HEK293T (cell line): Measurements from ENCODE around the gene SEZ6.
A peak's percentile ranks its signal among the peaks of the same experiment; 100 is the strongest.

ENCODE experiments used
- CTCF ChIA-PET: fragments of 350-600 bp; formaldehyde crosslinking; extraction: SDS; loops from one replicate; lab custom pipeline; 2021; ENCODE audit warnings: antibody characterized with exemption, inconsistent platforms; lab: Yijun Ruan, JAX
- POLR2A ChIA-PET: fragments of 350-600 bp; formaldehyde crosslinking; extraction: SDS; loops from one replicate; lab custom pipeline; 2020; ENCODE audit warnings: antibody characterized with exemption, inconsistent platforms; lab: Yijun Ruan, JAX
- DNase-seq: peaks from one replicate; pipeline ENCODE4 v3.0.0; 2012; ENCODE audit warnings: mixed read lengths; ENCODE audit errors: extremely low spot score
- ARNT ChIP-seq: fragments of 450-650 bp; IDR thresholded peaks from 2 replicates; pipeline ENCODE4 v1.6.1; 2017; ENCODE audit warnings: mild to moderate bottlenecking
- BHLHE40 ChIP-seq: fragments of 450-650 bp; IDR thresholded peaks from 2 replicates; pipeline ENCODE4 v1.6.1; 2016; ENCODE audit warnings: mild to moderate bottlenecking, moderate library complexity, borderline replicate concordance
- CTBP1 ChIP-seq: fragments of 450-650 bp; IDR thresholded peaks from 2 replicates; pipeline ENCODE4 v1.6.1; 2016; ENCODE audit warnings: borderline replicate concordance
- ELF4 ChIP-seq: fragments of 450-650 bp; IDR thresholded peaks from 2 replicates; pipeline ENCODE4 v1.6.1; 2017; ENCODE audit warnings: antibody characterized with exemption
- FOXA1 ChIP-seq: fragments of 450-650 bp; IDR thresholded peaks from 2 replicates; pipeline ENCODE4 v1.6.1; 2016; ENCODE audit warnings: mild to moderate bottlenecking
- FOXK2 ChIP-seq: fragments of 450-650 bp; IDR thresholded peaks from 2 replicates; pipeline ENCODE4 v1.6.1; 2016; ENCODE audit warnings: mild to moderate bottlenecking
- FOXM1 ChIP-seq: fragments of 450-650 bp; IDR thresholded peaks from 2 replicates; pipeline ENCODE4 v1.6.1; 2017; ENCODE audit warnings: mild to moderate bottlenecking, borderline replicate concordance
- HDGF ChIP-seq: fragments of 450-650 bp; IDR thresholded peaks from 2 replicates; pipeline ENCODE4 v1.6.1; 2017; ENCODE audit warnings: antibody characterized with exemption, borderline replicate concordance
- L3MBTL2 ChIP-seq: fragments of 450-650 bp; conservative IDR thresholded peaks from 2 replicates; pipeline ENCODE4 v1.6.1; 2016; ENCODE audit warnings: mild to moderate bottlenecking
- LEF1 ChIP-seq: fragments of 450-650 bp; IDR thresholded peaks from 2 replicates; pipeline ENCODE4 v1.6.1; 2017; ENCODE audit warnings: mild to moderate bottlenecking, borderline replicate concordance
- NFRKB ChIP-seq: fragments of 450-650 bp; IDR thresholded peaks from 2 replicates; pipeline ENCODE4 v1.6.1; 2016; ENCODE audit warnings: mild to moderate bottlenecking, moderate library complexity
- SP1 ChIP-seq: fragments of 450-650 bp; IDR thresholded peaks from 2 replicates; pipeline ENCODE4 v1.6.1; 2017
- SUZ12 ChIP-seq: fragments of 450-650 bp; IDR thresholded peaks from 2 replicates; pipeline ENCODE4 v1.6.1; 2016; ENCODE audit warnings: mild to moderate bottlenecking
- TARDBP ChIP-seq: fragments of 450-650 bp; IDR thresholded peaks from 2 replicates; pipeline ENCODE4 v1.6.1; 2016
- ZNF384 ChIP-seq: fragments of 450-650 bp; IDR thresholded peaks from 2 replicates; pipeline ENCODE4 v1.6.1; 2016
- TF ChIP-seq, protein P1 (sequence below): fragments of 450-650 bp; IDR thresholded peaks from 2 replicates; pipeline ENCODE4 v1.6.1; 2016

Gene SEZ6, protein sequence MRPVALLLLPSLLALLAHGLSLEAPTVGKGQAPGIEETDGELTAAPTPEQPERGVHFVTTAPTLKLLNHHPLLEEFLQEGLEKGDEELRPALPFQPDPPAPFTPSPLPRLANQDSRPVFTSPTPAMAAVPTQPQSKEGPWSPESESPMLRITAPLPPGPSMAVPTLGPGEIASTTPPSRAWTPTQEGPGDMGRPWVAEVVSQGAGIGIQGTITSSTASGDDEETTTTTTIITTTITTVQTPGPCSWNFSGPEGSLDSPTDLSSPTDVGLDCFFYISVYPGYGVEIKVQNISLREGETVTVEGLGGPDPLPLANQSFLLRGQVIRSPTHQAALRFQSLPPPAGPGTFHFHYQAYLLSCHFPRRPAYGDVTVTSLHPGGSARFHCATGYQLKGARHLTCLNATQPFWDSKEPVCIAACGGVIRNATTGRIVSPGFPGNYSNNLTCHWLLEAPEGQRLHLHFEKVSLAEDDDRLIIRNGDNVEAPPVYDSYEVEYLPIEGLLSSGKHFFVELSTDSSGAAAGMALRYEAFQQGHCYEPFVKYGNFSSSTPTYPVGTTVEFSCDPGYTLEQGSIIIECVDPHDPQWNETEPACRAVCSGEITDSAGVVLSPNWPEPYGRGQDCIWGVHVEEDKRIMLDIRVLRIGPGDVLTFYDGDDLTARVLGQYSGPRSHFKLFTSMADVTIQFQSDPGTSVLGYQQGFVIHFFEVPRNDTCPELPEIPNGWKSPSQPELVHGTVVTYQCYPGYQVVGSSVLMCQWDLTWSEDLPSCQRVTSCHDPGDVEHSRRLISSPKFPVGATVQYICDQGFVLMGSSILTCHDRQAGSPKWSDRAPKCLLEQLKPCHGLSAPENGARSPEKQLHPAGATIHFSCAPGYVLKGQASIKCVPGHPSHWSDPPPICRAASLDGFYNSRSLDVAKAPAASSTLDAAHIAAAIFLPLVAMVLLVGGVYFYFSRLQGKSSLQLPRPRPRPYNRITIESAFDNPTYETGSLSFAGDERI

GRCh38 chr17:29005936-29006511, at the start of gene SEZ6:
SEZ6 (minus strand) TSS chr17:29006033; CDS start chr17:29005869, 164 bp downstream.
- ChIA-PET CTCF (interaction anchor here (2.2 kb wide), 1 partner anchor 107 kb away, joined by 9 read pairs; no protein-coding TSS in a partner anchor), POLR2A (no interaction called here)
- DNase-seq, result peak; percentile 87
- TF ChIP-seq ARNT (no peak), LEF1 (no peak), FOXM1 (no peak), ELF4 (no peak), SP1 (no peak), TARDBP (no peak), BHLHE40 (no peak), L3MBTL2 (no peak), HDGF (no peak), FOXK2 (no peak), SUZ12 (no peak), ZNF384 (no peak), NFRKB (no peak), CTBP1 (no peak), FOXA1 (no peak)
- TF ChIP-seq, protein P1, sequence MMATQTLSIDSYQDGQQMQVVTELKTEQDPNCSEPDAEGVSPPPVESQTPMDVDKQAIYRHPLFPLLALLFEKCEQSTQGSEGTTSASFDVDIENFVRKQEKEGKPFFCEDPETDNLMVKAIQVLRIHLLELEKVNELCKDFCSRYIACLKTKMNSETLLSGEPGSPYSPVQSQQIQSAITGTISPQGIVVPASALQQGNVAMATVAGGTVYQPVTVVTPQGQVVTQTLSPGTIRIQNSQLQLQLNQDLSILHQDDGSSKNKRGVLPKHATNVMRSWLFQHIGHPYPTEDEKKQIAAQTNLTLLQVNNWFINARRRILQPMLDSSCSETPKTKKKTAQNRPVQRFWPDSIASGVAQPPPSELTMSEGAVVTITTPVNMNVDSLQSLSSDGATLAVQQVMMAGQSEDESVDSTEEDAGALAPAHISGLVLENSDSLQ, result no peak

GRCh38 chr17:29054835-29055234, 49.0 kb upstream of the SEZ6 start:
- CTCF ChIA-PET, result interaction anchor here (0.6 to 1.1 kb wide), 2 partner anchors 38 to 165 kb away, joined by 3 read pairs; no protein-coding TSS in a partner anchor
- no peak for DNase-seq
- POLR2A ChIA-PET, result no interaction called here
- TF ChIP-seq HDGF (no peak), LEF1 (no peak), CTBP1 (no peak), BHLHE40 (no peak), L3MBTL2 (no peak), SP1 (no peak), SUZ12 (no peak), ZNF384 (no peak), NFRKB (no peak), FOXM1 (no peak), TARDBP (no peak), ELF4 (no peak), ARNT (no peak)
- TF ChIP-seq, protein P1, result no peak

- no peak for DNase-seq
- POLR2A ChIA-PET, result no interaction called here
- TF ChIP-seq SP1 (no peak), FOXA1 (no peak), BHLHE40 (no peak), NFRKB (no peak), ZNF384 (no peak), FOXM1 (no peak), CTBP1 (no peak), FOXK2 (no peak), SUZ12 (no peak), ARNT (no peak), ELF4 (no peak)
- TF ChIP-seq, protein P1, result no peak
- CTCF ChIA-PET, result no interaction called here
These were observed 45.9 kb upstream of the SEZ6 start for GRCh38 chr17:29051731-29052130.

GRCh38 chr17:29051194-29051593, 45.4 kb upstream of the SEZ6 start:
- DNase-seq, result no peak
- POLR2A ChIA-PET, result interaction anchor here (0.7 kb wide), 1 partner anchor 17 kb away, joined by 3 read pairs; no protein-coding TSS in a partner anchor
- no peak for TF ChIP-seq FOXA1
- no peak for TF ChIP-seq CTBP1
- CTCF ChIA-PET, result no interaction called here

DNA sequence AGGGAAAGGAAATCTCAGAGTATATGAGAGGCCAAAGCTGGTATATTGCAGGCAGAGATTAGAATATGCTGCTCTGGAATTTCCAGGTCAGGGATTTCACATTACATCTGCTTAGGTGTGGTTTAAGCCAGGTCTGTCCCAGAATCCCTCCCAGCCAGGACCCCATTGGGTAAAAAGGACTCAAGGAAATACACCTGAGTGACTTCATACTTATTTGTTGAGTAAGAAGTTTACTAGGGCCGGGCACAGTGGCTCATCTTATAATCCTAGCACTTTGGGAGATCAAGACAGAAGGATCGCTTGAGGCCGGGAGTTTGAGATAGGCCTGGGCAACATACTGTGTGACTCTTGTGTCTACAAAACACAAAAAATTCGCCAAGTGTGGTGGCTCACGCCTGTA, 44.3 kb upstream of the SEZ6 start:
- POLR2A ChIA-PET, result no interaction called here
- CTCF ChIA-PET, result no interaction called here
- DNase-seq, result no peak
- TF ChIP-seq BHLHE40 (no peak), HDGF (no peak), NFRKB (no peak), LEF1 (no peak), FOXM1 (no peak)
